Calu3 (cell line): ENCODE results near the gene ACSBG1. TPM values are rescaled to one million over a fixed set of nuclear protein-coding genes. Genes with fewer than 3 reads are reported as not detected.

ENCODE experiments used
- BruUV-seq: library from RNA; stranded (reverse); fragments of 400-500 nt; replicated peaks from 2 replicates; lab custom pipeline; 2021; lab: Mats Ljungman, UMichigan
- CTCF ChIA-PET: fragments of 300-600 bp; sonication (Branson Sonifier 250); formaldehyde crosslinking; loops from one replicate; lab custom pipeline; 2022; ENCODE audit warnings: antibody characterized with exemption; lab: Charles Lee
- DNase-seq: peaks from one replicate; pipeline ENCODE4 v3.0.0; 2022
- H3K27ac Mint-ChIP-seq: one replicate; pipeline ENCODE4 v1.8.0; 2022; ENCODE audit warnings: mixed read lengths; ENCODE audit not compliant: unreplicated experiment
- H3K27me3 Mint-ChIP-seq: one replicate; pipeline ENCODE4 v1.8.0; 2022; ENCODE audit warnings: mixed read lengths; ENCODE audit not compliant: unreplicated experiment
- H3K36me3 Mint-ChIP-seq: one replicate; pipeline ENCODE4 v1.8.0; 2022; ENCODE audit warnings: mild to moderate bottlenecking, moderate library complexity, mixed read lengths; ENCODE audit not compliant: insufficient read depth, unreplicated experiment
- H3K4me1 Mint-ChIP-seq: one replicate; pipeline ENCODE4 v1.8.0; 2022; ENCODE audit warnings: mild to moderate bottlenecking, low read depth, mixed read lengths; ENCODE audit not compliant: unreplicated experiment
- H3K4me3 Mint-ChIP-seq: one replicate; pipeline ENCODE4 v1.8.0; 2022; ENCODE audit warnings: mild to moderate bottlenecking, low read depth, moderate library complexity, mixed read lengths; ENCODE audit not compliant: unreplicated experiment
- H3K9me3 Mint-ChIP-seq: one replicate; pipeline ENCODE4 v1.8.0; 2022; ENCODE audit warnings: low read depth, mixed read lengths; ENCODE audit not compliant: unreplicated experiment
- CTCF ChIP-seq: fragments of 200-600 bp; IDR thresholded peaks from one replicate; pipeline ENCODE4 v1.8.0; 2022; ENCODE audit warnings: antibody characterized with exemption; ENCODE audit not compliant: unreplicated experiment
- intact Hi-C: fragments of 100-400 bp; cut with micrococcal nuclease; formaldehyde crosslinking; loops from one replicate; pipeline ENCODE4 v1.10.0; 2022; ENCODE audit not compliant: unreplicated experiment
- total RNA-seq: library from RNA; stranded (reverse); gene quantifications from 2 replicates; pipeline ENCODE4 v1.2.3, GENCODE V29; 2022

ACSBG1 gene
- total RNA-seq, 1 experiment from 2014 or later: 0.45 TPM

- no peak for DNase-seq
- H3K4me1 Mint-ChIP-seq: peaks cover 3% of the 10 kb centered on the region
- CTCF ChIA-PET: interaction anchor here (0.7 kb wide), 1 partner anchor 12 kb away, joined by 3 read pairs; no protein-coding TSS in a partner anchor
- H3K27me3 Mint-ChIP-seq: no peaks in the 10 kb centered on the region
- H3K9me3 Mint-ChIP-seq: no peaks in the 10 kb centered on the region
- peaks cover 2% of the 10 kb centered on the region for H3K36me3 Mint-ChIP-seq
- intact Hi-C loops: no loop called here
- no peak overlapping the region for H3K27ac Mint-ChIP-seq
- H3K4me3 Mint-ChIP-seq: no peak overlapping the region
- TF ChIP-seq CTCF: no peak
- no TSS peak for BruUV-seq
Observed at GRCh38 chr15:78142332-78142731, 92.0 kb downstream of the ACSBG1 start.

- H3K27me3 Mint-ChIP-seq: no peaks in the 10 kb centered on the region
- no peak for TF ChIP-seq CTCF
- no peaks in the 10 kb centered on the region for H3K9me3 Mint-ChIP-seq
- no peak overlapping the region for H3K4me3 Mint-ChIP-seq
- H3K27ac Mint-ChIP-seq: no peak overlapping the region
- CTCF ChIA-PET: interaction anchor here (1.3 kb wide), 1 partner anchor 9 kb away, joined by 4 read pairs; the partner anchor contains the start of gene IDH3A
- no TSS peak for BruUV-seq
- intact Hi-C loops: no loop called here
- H3K36me3 Mint-ChIP-seq: no peaks in the 10 kb centered on the region
- no peaks in the 10 kb centered on the region for H3K4me1 Mint-ChIP-seq
- no peak for DNase-seq
Observed at GRCh38 chr15:78140292-78140691, 94.1 kb downstream of the ACSBG1 start.

GRCh38 chr15:78139578-78139977, 94.8 kb downstream of the ACSBG1 start:
- no TSS peak for BruUV-seq
- Mint-ChIP-seq H3K4me3 (no peak overlapping the region), H3K36me3 (no peaks in the 10 kb centered on the region), H3K27ac (no peak overlapping the region), H3K9me3 (no peaks in the 10 kb centered on the region), H3K27me3 (no peaks in the 10 kb centered on the region), H3K4me1 (no peaks in the 10 kb centered on the region)
- TF ChIP-seq CTCF: no peak
- intact Hi-C loops: no loop called here
- DNase-seq: no peak
- CTCF ChIA-PET: interaction anchor here (0.6 to 1.3 kb wide), 3 partner anchors 10 to 56 kb away, joined by 3 to 4 read pairs (median 3); partner anchors contain the start of gene IDH3A

- TF ChIP-seq CTCF: no peak
- peaks cover 28% of the 10 kb centered on the region for H3K36me3 Mint-ChIP-seq
- peak overlapping the region; percentile 65 for H3K27ac Mint-ChIP-seq
- CTCF ChIA-PET: interaction anchor here (1.4 kb wide), 1 partner anchor 15 kb away, joined by 3 read pairs; the partner anchor contains the start of gene IDH3A
- H3K4me3 Mint-ChIP-seq: peak overlapping the region; percentile 31
- H3K4me1 Mint-ChIP-seq: peaks cover 25% of the 10 kb centered on the region
- peak; percentile 71 for DNase-seq
- no TSS peak for BruUV-seq
- intact Hi-C loops: loop anchor here (2.0 to 5.0 kb wide), 3 partner anchors 15 to 108 kb away; partner anchors contain the start of gene IDH3A
- no peaks in the 10 kb centered on the region for H3K9me3 Mint-ChIP-seq
- H3K27me3 Mint-ChIP-seq: no peaks in the 10 kb centered on the region
Observed at GRCh38 chr15:78133801-78134200, 100.6 kb downstream of the ACSBG1 start.
